BLaER1 treated with 17β-estradiol and CSF1 and Interleukin-3, amounts not matched to agents 10 nM and 100 nM (cell line): Measurements from ENCODE around the gene NEDD8.
"Not testable (repeated sequence)": the region's sequence is repeated elsewhere in the genome, so short reads cannot be mapped to it uniquely, and the experiment has no call there.

ENCODE experiments used
- H3K27ac ChIP-seq, 11 experiments: shearing (Covaris generic); formaldehyde crosslinking; 2 replicates each; pipeline ENCODE4 v1.8.1; 2022
- H3K27me3 ChIP-seq, 11 experiments: shearing (Covaris generic); formaldehyde crosslinking; 2 replicates each; pipeline ENCODE4 v1.8.1; 2022
- H3K36me3 ChIP-seq, 11 experiments: shearing (Covaris generic); formaldehyde crosslinking; 2 replicates each; pipeline ENCODE4 v1.8.1; 2022
- H3K4me1 ChIP-seq, 10 experiments: shearing (Covaris generic); formaldehyde crosslinking; 2 replicates each; pipeline ENCODE4 v1.8.1; 2022
- H3K4me2 ChIP-seq, 11 experiments: shearing (Covaris generic); formaldehyde crosslinking; 2 replicates each; pipeline ENCODE4 v1.8.1; 2022
- H3K4me3 ChIP-seq, 10 experiments: shearing (Covaris generic); formaldehyde crosslinking; 2 replicates each; pipeline ENCODE4 v1.8.1; 2022
- H3K9ac ChIP-seq, 11 experiments: shearing (Covaris generic); formaldehyde crosslinking; 2 replicates each; pipeline ENCODE4 v1.8.1; 2022
- H3K9me3 ChIP-seq, 11 experiments: shearing (Covaris generic); formaldehyde crosslinking; replicated peaks in 1 of 11; 2 replicates each; pipeline ENCODE4 v1.8.1; 2022
- H4K20me1 ChIP-seq, 11 experiments: shearing (Covaris generic); formaldehyde crosslinking; 2 replicates each; pipeline ENCODE4 v1.8.1; 2022
- Cebpa-rat ChIP-seq, 11 experiments: shearing (Covaris generic); IDR thresholded peaks; 2 replicates each; pipeline ENCODE4 v1.8.1; 2022

NEDD8 gene

DNA sequence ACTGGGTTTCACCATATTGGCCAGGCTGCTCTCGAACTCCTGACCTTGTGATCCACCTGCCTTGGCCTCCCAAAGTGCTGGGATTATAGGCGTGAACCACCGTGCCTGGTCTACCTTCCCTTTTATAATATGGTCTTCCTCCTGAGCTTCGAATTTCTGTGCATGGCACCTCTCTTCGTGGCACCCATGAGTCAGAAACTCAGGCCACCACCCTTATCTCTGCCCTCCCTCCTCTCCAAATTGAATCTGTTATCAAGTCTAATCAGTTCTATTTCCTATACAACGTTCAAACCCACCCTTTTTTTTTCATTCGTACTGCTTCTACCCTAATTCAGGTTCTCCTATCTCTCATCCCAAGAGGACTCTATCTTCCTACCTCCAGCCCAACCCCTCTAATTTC is 15.3 kb upstream of the NEDD8 start:
- Histone ChIP-seq H3K9me3 (no peaks in the 10 kb centered on the region), H4K20me1 (no peaks in the 10 kb centered on the region), H3K27ac (peak overlapping the region in 3 of 11 experiments; percentile 28 to 58 (median 53); a peak in 4 of 22 replicates), H3K4me3 (no peak overlapping the region), H3K36me3 (peaks cover 0 to 15% (median 0%) of the 10 kb centered on the region in 11 experiments; a peak in 7 of 22 replicates), H3K27me3 (no peaks in the 10 kb centered on the region), H3K4me2 (peak overlapping the region in 8 of 11 experiments; percentile 20 to 80 (median 56); a peak in 14 of 22 replicates), H3K9ac (0 out of 22 replicates have a peak overlapping the region, but pooled peaks of 2 of the 11 experiments have one; percentile 49 to 53), H3K4me1 (peaks cover 18 to 55% (median 39%) of the 10 kb centered on the region in 10 experiments)
- no peak for TF ChIP-seq Cebpa-rat (IDR thresholded peaks at IDR 0.05)

DNA sequence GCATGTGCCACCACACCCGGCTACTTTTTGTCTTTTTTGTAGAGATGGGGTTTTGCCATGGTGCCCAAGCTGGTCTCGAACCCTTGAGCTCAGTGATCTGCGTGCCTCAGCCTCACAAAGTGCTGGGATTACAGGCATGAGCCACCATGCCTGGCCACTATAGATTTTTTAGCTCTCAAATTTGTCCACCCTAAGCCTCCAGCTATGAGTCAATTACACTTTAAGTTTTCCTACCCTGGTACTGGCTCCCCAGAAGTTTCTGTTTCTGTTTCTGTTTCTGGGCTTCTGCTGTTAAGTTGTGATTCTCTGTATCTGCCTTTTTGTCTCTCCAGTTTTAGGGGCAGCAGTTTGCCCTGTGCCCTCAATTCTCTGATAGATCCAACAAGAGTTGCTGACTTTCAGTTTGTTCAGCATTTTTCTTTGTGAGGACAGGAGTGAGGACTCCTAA is 14.6 kb upstream of the NEDD8 start:
- TF ChIP-seq Cebpa-rat (IDR thresholded peaks at IDR 0.05), result no peak
- peaks cover 0 to 12% (median 0%) of the 10 kb centered on the region in 11 experiments; a peak in 4 of 22 replicates for H3K36me3 ChIP-seq
- peaks cover 18 to 52% (median 39%) of the 10 kb centered on the region in 10 experiments for H3K4me1 ChIP-seq
- peak overlapping the region in 9 of 11 experiments; percentile 6 to 61 (median 47); a peak in 14 of 22 replicates for H3K27ac ChIP-seq
- H3K4me2 ChIP-seq, result peak overlapping the region; percentile 5 to 80 (median 51); a peak in 21 of 22 replicates
- no peak overlapping the region for H3K4me3 ChIP-seq
- H3K27me3 ChIP-seq, result no peaks in the 10 kb centered on the region
- H3K9ac ChIP-seq, result peak overlapping the region in 10 of 11 experiments; percentile 23 to 67 (median 46); a peak in 17 of 22 replicates
- H3K9me3 ChIP-seq, result no peaks in the 10 kb centered on the region
- H4K20me1 ChIP-seq, result peaks cover 2 to 3% (median 3%) of the 10 kb centered on the region in 11 experiments; a peak in 19 of 22 replicates

DNA sequence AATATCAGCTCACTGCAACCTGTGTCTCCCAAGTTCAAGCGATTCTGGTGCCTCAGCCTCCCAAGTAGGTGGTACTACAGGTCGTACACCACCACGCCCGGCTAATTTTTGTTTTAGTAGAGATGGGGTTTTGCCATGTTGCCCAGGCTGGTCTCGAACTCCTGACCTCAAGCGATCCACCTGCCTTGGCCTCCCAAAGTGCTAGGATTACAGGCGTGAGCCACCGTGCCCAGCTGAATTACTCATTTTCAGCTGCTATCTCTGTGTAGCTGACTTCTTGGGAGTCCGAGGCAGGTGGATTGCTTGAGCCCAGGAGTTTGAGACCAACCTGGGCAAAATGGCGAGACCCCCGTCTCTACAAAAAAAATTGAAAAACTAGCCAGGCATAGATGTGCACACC is 13.2 kb upstream of the NEDD8 start:
- H3K27ac ChIP-seq, H3K9me3 ChIP-seq, H3K9ac ChIP-seq, H3K4me2 ChIP-seq, H3K27me3 ChIP-seq, H3K4me3 ChIP-seq: not testable (repeated sequence)
- H3K4me1 ChIP-seq, result peaks cover 28 to 51% (median 43%) of the 10 kb centered on the region in 10 experiments
- H3K36me3 ChIP-seq, result peaks cover 8 to 24% (median 11%) of the 10 kb centered on the region in 11 experiments
- H4K20me1 ChIP-seq, result peaks cover 15 to 18% (median 17%) of the 10 kb centered on the region in 11 experiments; a peak in 20 of 22 replicates

DNA sequence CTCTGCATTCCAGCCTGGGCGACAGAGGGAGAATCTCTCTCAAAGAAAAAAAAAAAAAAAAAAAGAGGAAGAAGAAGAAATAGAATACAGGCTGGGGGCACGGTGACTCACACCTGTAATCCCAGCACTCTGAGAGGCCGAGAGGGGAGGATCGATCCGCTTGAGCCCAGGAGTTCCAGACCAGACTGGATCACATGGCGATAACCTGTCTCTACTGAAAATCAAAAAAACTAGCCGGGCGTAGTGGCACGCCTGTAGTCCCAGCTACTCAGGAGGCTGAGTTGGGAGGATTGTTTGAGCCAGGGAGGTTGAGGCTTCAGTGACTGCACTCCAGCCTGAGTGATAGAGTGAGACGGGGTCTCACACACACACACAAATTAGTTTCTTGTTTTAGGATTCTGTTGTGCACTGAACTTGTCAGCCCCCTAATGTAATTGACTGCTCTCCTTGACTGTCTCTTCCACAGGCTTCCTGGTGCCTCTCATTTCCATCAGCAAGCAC is 11.2 kb upstream of the NEDD8 start:
- Histone ChIP-seq H3K27me3 (no peaks in the 10 kb centered on the region), H3K4me2 (peak overlapping the region; percentile 85 to 99 (median 94)), H3K9ac (peak overlapping the region; percentile 85 to 96 (median 93)), H3K4me1 (peaks cover 41 to 66% (median 59%) of the 10 kb centered on the region in 10 experiments), H3K9me3 (no peaks in the 10 kb centered on the region), H3K36me3 (peaks cover 28 to 35% (median 29%) of the 10 kb centered on the region in 11 experiments), H3K27ac (peak overlapping the region; percentile 91 to 99 (median 97)), H3K4me3 (peak overlapping the region; percentile 67 to 83 (median 74)), H4K20me1 (peaks cover 26 to 38% (median 36%) of the 10 kb centered on the region in 11 experiments; a peak in 20 of 22 replicates)
- TF ChIP-seq Cebpa-rat (IDR thresholded peaks at IDR 0.05), result no peak

DNA sequence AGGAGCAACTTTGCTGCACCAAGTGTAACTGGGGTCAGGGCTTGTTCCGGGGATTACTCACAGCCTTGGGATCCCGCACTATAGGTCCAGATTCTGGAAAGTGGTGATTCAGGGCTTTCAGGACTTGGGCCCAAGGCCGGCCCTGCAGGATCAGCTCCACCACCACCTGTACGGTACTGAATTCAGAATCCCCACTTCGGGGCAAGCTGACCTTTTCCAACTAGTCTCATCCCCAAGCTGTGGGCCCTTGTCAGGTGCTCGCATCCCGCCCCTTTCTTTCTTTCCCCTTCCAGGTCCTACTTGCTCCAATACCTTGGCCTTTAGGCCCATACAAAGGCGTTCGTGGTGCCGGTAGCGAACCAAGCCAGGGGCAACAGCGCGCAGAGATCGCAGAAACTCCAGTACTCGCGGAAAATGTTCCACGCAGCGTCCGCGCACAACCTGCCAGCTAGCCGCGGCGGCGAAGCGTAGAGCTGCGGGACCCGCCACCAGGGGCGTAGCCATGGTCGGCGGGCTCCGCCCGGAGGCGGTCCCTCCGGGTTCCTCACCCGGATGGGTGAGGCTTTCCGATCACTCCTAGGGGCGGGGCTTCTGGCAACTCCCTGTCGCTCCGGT is 9.8 kb upstream of the NEDD8 start:
- H3K4me1 ChIP-seq, result peaks cover 41 to 70% (median 64%) of the 10 kb centered on the region in 10 experiments
- H3K27me3 ChIP-seq, result no peaks in the 10 kb centered on the region
- no peak for TF ChIP-seq Cebpa-rat (IDR thresholded peaks at IDR 0.05)
- H3K9ac ChIP-seq, result peak overlapping the region; percentile 85 to 96 (median 93)
- H3K27ac ChIP-seq, result peak overlapping the region; percentile 91 to 99 (median 97)
- H3K4me3 ChIP-seq, result peak overlapping the region; percentile 67 to 83 (median 74)
- no peaks in the 10 kb centered on the region for H3K9me3 ChIP-seq
- peaks cover 43 to 46% (median 43%) of the 10 kb centered on the region in 11 experiments for H3K36me3 ChIP-seq
- H3K4me2 ChIP-seq, result peak overlapping the region; percentile 84 to 99 (median 94)
- H4K20me1 ChIP-seq, result peaks cover 26 to 51% (median 42%) of the 10 kb centered on the region in 11 experiments; a peak in 20 of 22 replicates

DNA sequence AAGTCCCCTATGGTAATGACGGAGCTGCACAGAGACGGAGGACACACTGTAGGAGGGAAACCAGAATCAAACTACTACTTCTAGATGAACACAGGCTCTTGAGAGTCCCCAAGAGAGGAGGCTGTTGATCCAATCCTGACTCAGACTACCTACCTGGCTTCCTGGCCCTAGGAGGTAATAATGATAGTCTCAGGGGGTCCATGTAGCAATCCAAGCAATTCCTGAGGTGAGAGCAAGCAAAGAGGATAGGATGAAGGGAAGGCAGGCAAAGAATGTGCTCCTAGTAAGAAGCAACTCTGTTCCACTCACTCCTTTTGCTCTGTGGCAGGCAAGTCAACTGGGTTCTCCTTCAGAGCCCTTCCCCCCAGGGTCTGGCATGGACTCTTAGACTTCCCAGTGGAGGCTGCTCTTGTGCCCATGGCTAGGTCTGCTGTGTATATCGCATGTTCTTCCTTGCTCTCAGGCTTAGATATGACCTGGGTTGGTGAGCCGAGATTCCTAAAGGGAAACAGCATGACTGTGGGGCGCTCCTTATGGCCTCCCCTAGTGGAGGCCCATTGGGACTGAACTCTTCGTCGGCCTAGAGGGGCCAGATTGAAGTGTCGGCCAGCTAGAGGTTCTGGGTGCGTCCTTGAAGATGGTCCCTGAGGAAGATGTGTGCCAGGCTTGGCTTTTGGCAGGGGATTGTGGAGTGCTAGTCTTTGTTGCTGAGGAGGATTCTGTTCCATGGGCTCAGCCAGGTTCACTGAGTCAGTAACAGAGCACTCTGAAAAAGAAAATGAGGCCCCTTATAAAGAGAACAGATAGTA is 8.1 kb upstream of the NEDD8 start:
- Histone ChIP-seq H3K9me3 (no peaks in the 10 kb centered on the region), H3K27me3 (no peaks in the 10 kb centered on the region), H3K9ac (peak overlapping the region; percentile 10 to 96 (median 93); a peak in 18 of 22 replicates), H4K20me1 (peaks cover 26 to 54% (median 42%) of the 10 kb centered on the region in 11 experiments; a peak in 20 of 22 replicates), H3K36me3 (peaks cover 59 to 62% (median 59%) of the 10 kb centered on the region in 11 experiments), H3K27ac (peak overlapping the region in 2 of 11 experiments; percentile 8 to 42; a peak in 4 of 22 replicates), H3K4me1 (peaks cover 41 to 73% (median 60%) of the 10 kb centered on the region in 10 experiments), H3K4me2 (peak overlapping the region; percentile 84 to 99 (median 94)), H3K4me3 (peak overlapping the region in 8 of 10 experiments; percentile 23 to 83 (median 76); a peak in 13 of 20 replicates)
- no peak for TF ChIP-seq Cebpa-rat (IDR thresholded peaks at IDR 0.05)

DNA sequence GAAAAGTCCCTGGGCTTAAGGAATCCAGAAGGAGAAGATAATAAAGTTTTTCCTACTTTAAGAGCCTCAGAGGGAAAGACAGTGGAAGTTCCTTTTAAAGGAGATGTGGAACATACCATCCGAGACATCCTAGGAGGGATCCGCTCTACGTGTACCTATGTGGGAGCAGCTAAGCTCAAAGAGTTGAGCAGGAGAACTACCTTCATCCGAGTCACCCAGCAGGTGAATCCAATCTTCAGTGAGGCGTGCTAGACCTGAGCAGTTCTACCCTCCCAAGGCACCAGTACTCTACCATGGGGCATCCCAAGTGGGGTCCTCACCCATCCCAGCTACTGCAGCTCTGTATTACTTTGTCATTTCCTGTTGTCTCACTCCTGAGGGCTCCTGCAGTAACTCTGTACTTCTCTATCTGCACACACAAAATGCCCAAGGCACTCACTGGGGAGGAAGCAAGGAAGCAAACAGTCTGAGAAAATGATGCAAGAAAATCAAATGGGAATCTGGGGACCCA is 6.4 kb upstream of the NEDD8 start:
- Histone ChIP-seq H3K9ac (peak overlapping the region in 9 of 11 experiments; percentile 0 to 95 (median 93); a peak in 10 of 22 replicates), H3K4me2 (peak overlapping the region; percentile 84 to 99 (median 94); a peak in 19 of 22 replicates), H4K20me1 (peaks cover 26 to 54% (median 42%) of the 10 kb centered on the region in 11 experiments; a peak in 20 of 22 replicates), H3K27ac (peak overlapping the region in 5 of 11 experiments; percentile 9 to 41 (median 35); a peak in 7 of 22 replicates), H3K4me1 (peaks cover 51 to 78% (median 65%) of the 10 kb centered on the region in 10 experiments), H3K9me3 (no peaks in the 10 kb centered on the region), H3K27me3 (no peaks in the 10 kb centered on the region), H3K4me3 (peak overlapping the region in 3 of 10 experiments; percentile 23 to 81 (median 76); a peak in 3 of 20 replicates), H3K36me3 (peaks cover 62 to 76% (median 72%) of the 10 kb centered on the region in 11 experiments)
- no peak for TF ChIP-seq Cebpa-rat (IDR thresholded peaks at IDR 0.05)

DNA sequence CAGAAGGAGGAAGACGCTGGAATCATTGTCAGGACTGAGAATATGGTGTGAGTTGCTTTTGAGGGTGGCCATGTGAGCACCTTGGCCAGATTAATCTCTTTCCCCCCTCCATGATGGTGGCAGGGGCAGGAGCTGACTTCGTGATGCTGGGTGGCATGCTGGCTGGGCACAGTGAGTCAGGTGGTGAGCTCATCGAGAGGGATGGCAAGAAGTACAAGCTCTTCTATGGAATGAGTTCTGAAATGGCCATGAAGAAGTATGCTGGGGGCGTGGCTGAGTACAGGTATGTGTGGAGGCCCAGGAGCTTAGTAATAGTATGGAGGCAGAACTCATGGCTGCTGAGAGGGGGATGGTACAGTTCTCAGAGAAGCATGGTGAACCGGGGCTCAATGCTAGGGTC is 6.0 kb upstream of the NEDD8 start:
- no peak overlapping the region for H3K4me3 ChIP-seq
- peak overlapping the region in 3 of 11 experiments; percentile 13 to 39 (median 35); a peak in 5 of 22 replicates for H3K27ac ChIP-seq
- TF ChIP-seq Cebpa-rat (IDR thresholded peaks at IDR 0.05), result no peak
- peaks cover 51 to 80% (median 67%) of the 10 kb centered on the region in 10 experiments for H3K4me1 ChIP-seq
- peaks cover 62 to 76% (median 72%) of the 10 kb centered on the region in 11 experiments for H3K36me3 ChIP-seq
- no peaks in the 10 kb centered on the region for H3K27me3 ChIP-seq
- H3K9ac ChIP-seq, result peak overlapping the region in 4 of 11 experiments; percentile 41 to 95 (median 94); a peak in 3 of 22 replicates
- H3K4me2 ChIP-seq, result peak overlapping the region in 8 of 11 experiments; percentile 84 to 98 (median 91); a peak in 14 of 22 replicates
- H3K9me3 ChIP-seq, result no peaks in the 10 kb centered on the region
- peaks cover 26 to 54% (median 42%) of the 10 kb centered on the region in 11 experiments; a peak in 20 of 22 replicates for H4K20me1 ChIP-seq
